ENCODE data around the gene GNG14. TPM values are rescaled to one million over a fixed set of nuclear protein-coding genes. Genes with fewer than 3 reads are reported as not detected.

Gene GNG14
- total RNA-seq, 1 experiment from 2014 or later: not detected

- TF ChIP-seq CTCF (IDR thresholded peaks at IDR 0.05; ENCODE audit: unreplicated experiment): no peak
- Mint-ChIP-seq H3K36me3 (ENCODE audit: insufficient read depth, unreplicated experiment) (peaks cover 47% of the 10 kb centered on the region), H3K27ac (ENCODE audit: unreplicated experiment) (no peak overlapping the region), H3K9me3 (ENCODE audit: low read depth, unreplicated experiment) (no peaks in the 10 kb centered on the region), H3K27me3 (ENCODE audit: unreplicated experiment) (no peaks in the 10 kb centered on the region), H3K4me1 (ENCODE audit: low read depth, unreplicated experiment) (no peaks in the 10 kb centered on the region), H3K4me3 (ENCODE audit: low read depth, unreplicated experiment) (no peak overlapping the region)
- no peak for DNase-seq
- intact Hi-C loops (cut with micrococcal nuclease; ENCODE audit: unreplicated experiment): loop anchor here (5.0 kb wide), 1 partner anchor 103 kb away; no protein-coding TSS in a partner anchor
- BruUV-seq (replicated peaks): no TSS peak
- CTCF ChIA-PET: no interaction called here
Observed at GRCh38 chr19:12665281-12665573, 22.6 kb upstream of the GNG14 start.

DNA sequence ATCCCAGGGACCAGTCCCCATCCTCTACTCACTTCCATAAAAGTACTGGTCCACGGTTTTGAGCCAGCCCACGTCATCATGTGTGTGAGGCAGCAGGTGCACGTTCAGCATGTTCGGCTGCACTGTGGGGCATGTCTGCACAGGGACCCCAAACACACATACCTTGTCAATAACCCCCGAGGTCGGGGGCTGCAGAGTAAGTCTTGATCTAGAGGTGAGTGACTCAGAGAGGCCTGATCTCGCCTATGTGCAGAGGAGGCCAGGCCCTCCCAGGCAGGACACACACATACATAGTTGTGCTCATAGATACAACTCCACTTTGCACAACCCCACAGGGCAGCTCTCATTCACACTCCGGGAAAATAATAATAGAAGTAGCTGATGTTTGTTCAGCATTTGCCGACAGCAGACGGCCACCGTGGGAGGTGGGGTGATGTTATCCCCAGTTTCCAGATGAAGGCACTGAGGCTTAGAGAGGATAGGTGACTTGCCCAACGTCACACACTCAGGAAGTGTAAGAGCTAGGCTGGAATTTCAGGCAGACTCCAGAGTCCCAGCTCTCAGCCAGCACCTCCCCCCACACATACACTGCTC is 22.0 kb upstream of the GNG14 start:
- TF ChIP-seq CTCF (IDR thresholded peaks at IDR 0.05; ENCODE audit: unreplicated experiment): no peak
- intact Hi-C loops (cut with micrococcal nuclease; ENCODE audit: unreplicated experiment): loop anchor here (5.0 kb wide), 1 partner anchor 103 kb away; no protein-coding TSS in a partner anchor
- BruUV-seq (replicated peaks): TSS peak; percentile 16
- Mint-ChIP-seq H3K27me3 (ENCODE audit: unreplicated experiment) (no peaks in the 10 kb centered on the region), H3K4me1 (ENCODE audit: low read depth, unreplicated experiment) (no peaks in the 10 kb centered on the region), H3K9me3 (ENCODE audit: low read depth, unreplicated experiment) (no peaks in the 10 kb centered on the region), H3K36me3 (ENCODE audit: insufficient read depth, unreplicated experiment) (peaks cover 50% of the 10 kb centered on the region), H3K27ac (ENCODE audit: unreplicated experiment) (peak overlapping the region; percentile 77), H3K4me3 (ENCODE audit: low read depth, unreplicated experiment) (peak overlapping the region; percentile 88)
- CTCF ChIA-PET: no interaction called here
- no peak for DNase-seq

DNA sequence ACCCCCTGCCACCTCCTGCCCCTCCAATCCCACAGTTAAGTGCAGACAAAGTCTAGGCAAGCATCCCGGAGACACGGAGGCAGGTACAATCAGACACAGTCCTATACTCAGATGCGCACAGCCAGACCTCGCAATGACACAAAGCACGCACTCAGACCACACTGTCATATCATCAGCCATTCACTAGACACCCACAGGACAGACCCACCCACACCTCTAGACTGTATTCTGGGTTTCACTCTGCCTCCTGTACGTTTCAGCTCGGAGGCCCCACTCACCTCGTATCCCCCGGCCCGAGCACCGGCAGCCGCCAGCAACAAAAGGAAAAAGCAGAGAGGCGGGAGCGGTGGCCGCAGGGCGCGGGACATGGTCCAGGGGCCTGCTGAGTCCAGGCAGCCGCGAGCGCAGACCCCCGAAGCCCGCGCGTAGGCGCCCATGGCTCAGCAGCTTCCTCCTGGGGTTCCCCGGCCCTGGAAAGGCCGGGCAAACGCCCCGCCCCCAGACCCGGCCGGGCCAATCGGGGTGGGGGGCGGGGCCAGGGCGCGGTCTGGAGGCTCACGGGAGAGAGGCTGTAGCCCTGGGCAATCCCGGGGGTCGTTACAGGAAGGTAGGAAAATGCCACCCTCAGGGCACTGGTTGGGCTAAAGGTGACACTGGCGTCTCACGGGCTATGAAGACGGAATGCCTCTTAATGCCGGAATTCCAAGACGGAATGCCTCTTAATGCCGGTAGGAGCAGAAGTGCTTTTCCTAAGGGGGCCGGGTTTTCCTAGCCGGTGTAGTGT is 21.3 kb upstream of the GNG14 start, which contains the start of the genes MAN2B1 and WDR83:
Gene MAN2B1, minus strand, starts transcription at position 478 of the 784 bp plus-strand sequence. Its CDS starts 41 bp downstream, at position 437.
Gene WDR83, plus strand, starts transcription at position 543 of the 784 bp plus-strand sequence. CDS start 2,984 bp downstream, outside the sequence.
- no TSS peak for BruUV-seq (replicated peaks)
- CTCF ChIA-PET: no interaction called here
- no peaks in the 10 kb centered on the region for H3K9me3 Mint-ChIP-seq (ENCODE audit: low read depth, unreplicated experiment)

More for the DNA sequence above, 21.3 kb upstream of the GNG14 start, which contains the start of the genes MAN2B1 and WDR83:
- H3K27ac Mint-ChIP-seq (ENCODE audit: unreplicated experiment): peak within 1 kb of the TSS; percentile 77
- TF ChIP-seq CTCF (IDR thresholded peaks at IDR 0.05; ENCODE audit: unreplicated experiment): no peak
- peak within 1 kb of the TSS; percentile 88 for H3K4me3 Mint-ChIP-seq (ENCODE audit: low read depth, unreplicated experiment)
- peaks cover 46% of the 10 kb centered on the region for H3K36me3 Mint-ChIP-seq (ENCODE audit: insufficient read depth, unreplicated experiment)
- H3K27me3 Mint-ChIP-seq (ENCODE audit: unreplicated experiment): no peaks in the 10 kb centered on the region
- no peaks in the 10 kb centered on the region for H3K4me1 Mint-ChIP-seq (ENCODE audit: low read depth, unreplicated experiment)
- intact Hi-C loops (cut with micrococcal nuclease; ENCODE audit: unreplicated experiment): loop anchor here (5.0 kb wide), 1 partner anchor 104 kb away; no protein-coding TSS in a partner anchor
- DNase-seq: peak; percentile 74
